NT2/D1 (cell line): ENCODE measurements around the gene MAST4.

Experiments
- DNase-seq: peaks from one replicate; pipeline ENCODE4 v3.0.0-alpha.2; 2011; ENCODE audit warnings: low read depth, low spot score
- H3K27me3 ChIP-seq: 2 replicates; pipeline ENCODE4 v1.6.0; 2011; ENCODE audit warnings: mild to moderate bottlenecking; ENCODE audit not compliant: insufficient read length, insufficient read depth
- H3K36me3 ChIP-seq: 2 replicates; pipeline ENCODE4 v1.6.1; 2011; ENCODE audit warnings: mild to moderate bottlenecking, low read length, mixed read lengths; ENCODE audit not compliant: insufficient read depth, insufficient read length
- H3K4me1 ChIP-seq: 2 replicates; pipeline ENCODE4 v1.5.1; 2011; ENCODE audit not compliant: insufficient read depth, insufficient read length
- H3K4me3 ChIP-seq: 2 replicates; pipeline ENCODE4 v1.5.1; 2011; ENCODE audit warnings: low read depth; ENCODE audit not compliant: insufficient read length
- H3K9ac ChIP-seq: 2 replicates; pipeline ENCODE4 v1.6.0; 2011; ENCODE audit warnings: low read depth; ENCODE audit not compliant: insufficient read length
- H3K9me3 ChIP-seq: 2 replicates; pipeline ENCODE4 v1.5.1; 2011; ENCODE audit warnings: mild to moderate bottlenecking, low read length; ENCODE audit not compliant: insufficient read depth
- SUZ12 ChIP-seq: IDR thresholded peaks from 2 replicates; pipeline ENCODE4 v1.6.1; 2011; ENCODE audit not compliant: insufficient read length, insufficient read depth; ENCODE audit errors: extremely low read depth
- YY1 ChIP-seq: IDR thresholded peaks from 2 replicates; pipeline ENCODE4 v1.6.1; 2011; ENCODE audit not compliant: insufficient read length, insufficient read depth
- ZNF274 ChIP-seq: IDR thresholded peaks from 2 replicates; pipeline ENCODE4 v1.6.1; 2011; ENCODE audit warnings: mild to moderate bottlenecking, low read depth, low read length

Gene MAST4

GRCh38 chr5:67047160-67047559, 451.0 kb downstream of the MAST4 start:
- no peak for DNase-seq
- no peaks in the 10 kb centered on the region for H3K9me3 ChIP-seq
- H3K9ac ChIP-seq: no peak overlapping the region
- TF ChIP-seq YY1 (no peak), SUZ12 (no peak), ZNF274 (no peak)
- no peaks in the 10 kb centered on the region for H3K27me3 ChIP-seq
- no peak overlapping the region for H3K4me3 ChIP-seq
- peaks cover 5% of the 10 kb centered on the region for H3K4me1 ChIP-seq
- no peaks in the 10 kb centered on the region for H3K36me3 ChIP-seq

- Histone ChIP-seq H3K9ac (no peak overlapping the region), H3K4me3 (no peak overlapping the region), H3K4me1 (peaks cover 5% of the 10 kb centered on the region), H3K36me3 (no peaks in the 10 kb centered on the region), H3K27me3 (no peaks in the 10 kb centered on the region), H3K9me3 (no peaks in the 10 kb centered on the region)
- TF ChIP-seq ZNF274 (no peak), YY1 (no peak), SUZ12 (no peak)
- no peak for DNase-seq
Measured at GRCh38 chr5:67047616-67048015, 451.4 kb downstream of the MAST4 start.

- H3K9ac ChIP-seq: no peak overlapping the region
- H3K27me3 ChIP-seq: no peaks in the 10 kb centered on the region
- no peaks in the 10 kb centered on the region for H3K9me3 ChIP-seq
- H3K36me3 ChIP-seq: no peaks in the 10 kb centered on the region
- no peak for DNase-seq
- peaks cover 5% of the 10 kb centered on the region for H3K4me1 ChIP-seq
- no peak overlapping the region for H3K4me3 ChIP-seq
- TF ChIP-seq ZNF274 (no peak), SUZ12 (no peak), YY1 (no peak)
Measured at GRCh38 chr5:67050125-67050524, 453.9 kb downstream of the MAST4 start.

- no peak overlapping the region for H3K4me3 ChIP-seq
- TF ChIP-seq SUZ12 (no peak), YY1 (no peak), ZNF274 (no peak)
- no peaks in the 10 kb centered on the region for H3K9me3 ChIP-seq
- H3K9ac ChIP-seq: no peak overlapping the region
- peaks cover 5% of the 10 kb centered on the region for H3K4me1 ChIP-seq
- H3K36me3 ChIP-seq: no peaks in the 10 kb centered on the region
- no peaks in the 10 kb centered on the region for H3K27me3 ChIP-seq
- no peak for DNase-seq
Measured at GRCh38 chr5:67050635-67051034, 454.4 kb downstream of the MAST4 start.

GRCh38 chr5:67051164-67051563, 455.0 kb downstream of the MAST4 start:
- Histone ChIP-seq H3K4me3 (no peak overlapping the region), H3K4me1 (peaks cover 5% of the 10 kb centered on the region), H3K36me3 (no peaks in the 10 kb centered on the region), H3K9ac (no peak overlapping the region), H3K27me3 (no peaks in the 10 kb centered on the region), H3K9me3 (no peaks in the 10 kb centered on the region)
- TF ChIP-seq ZNF274 (no peak), YY1 (no peak), SUZ12 (no peak)
- no peak for DNase-seq

- TF ChIP-seq ZNF274 (no peak), SUZ12 (no peak), YY1 (no peak)
- H3K36me3 ChIP-seq: no peaks in the 10 kb centered on the region
- no peaks in the 10 kb centered on the region for H3K27me3 ChIP-seq
- no peak overlapping the region for H3K4me3 ChIP-seq
- no peak for DNase-seq
- H3K9me3 ChIP-seq: no peaks in the 10 kb centered on the region
- H3K4me1 ChIP-seq: peaks cover 4% of the 10 kb centered on the region
- H3K9ac ChIP-seq: no peak overlapping the region
Measured at GRCh38 chr5:67052034-67052433, 455.8 kb downstream of the MAST4 start.

- Histone ChIP-seq H3K27me3 (no peaks in the 10 kb centered on the region), H3K36me3 (no peaks in the 10 kb centered on the region), H3K9ac (no peak overlapping the region), H3K4me1 (no peaks in the 10 kb centered on the region), H3K4me3 (no peak overlapping the region), H3K9me3 (no peaks in the 10 kb centered on the region)
- TF ChIP-seq YY1 (no peak), SUZ12 (no peak), ZNF274 (no peak)
- DNase-seq: no peak
Measured at GRCh38 chr5:67053229-67053628, 457.0 kb downstream of the MAST4 start.

GRCh38 chr5:67058998-67059743, 463.0 kb downstream of the MAST4 start:
- Histone ChIP-seq H3K4me3 (no peak overlapping the region), H3K36me3 (no peaks in the 10 kb centered on the region), H3K4me1 (no peaks in the 10 kb centered on the region), H3K9me3 (no peaks in the 10 kb centered on the region), H3K27me3 (no peaks in the 10 kb centered on the region), H3K9ac (no peak overlapping the region)
- TF ChIP-seq YY1 (no peak), ZNF274 (no peak), SUZ12 (no peak)
- no peak for DNase-seq
